ENCODE results near the gene F2RL1.

DNA sequence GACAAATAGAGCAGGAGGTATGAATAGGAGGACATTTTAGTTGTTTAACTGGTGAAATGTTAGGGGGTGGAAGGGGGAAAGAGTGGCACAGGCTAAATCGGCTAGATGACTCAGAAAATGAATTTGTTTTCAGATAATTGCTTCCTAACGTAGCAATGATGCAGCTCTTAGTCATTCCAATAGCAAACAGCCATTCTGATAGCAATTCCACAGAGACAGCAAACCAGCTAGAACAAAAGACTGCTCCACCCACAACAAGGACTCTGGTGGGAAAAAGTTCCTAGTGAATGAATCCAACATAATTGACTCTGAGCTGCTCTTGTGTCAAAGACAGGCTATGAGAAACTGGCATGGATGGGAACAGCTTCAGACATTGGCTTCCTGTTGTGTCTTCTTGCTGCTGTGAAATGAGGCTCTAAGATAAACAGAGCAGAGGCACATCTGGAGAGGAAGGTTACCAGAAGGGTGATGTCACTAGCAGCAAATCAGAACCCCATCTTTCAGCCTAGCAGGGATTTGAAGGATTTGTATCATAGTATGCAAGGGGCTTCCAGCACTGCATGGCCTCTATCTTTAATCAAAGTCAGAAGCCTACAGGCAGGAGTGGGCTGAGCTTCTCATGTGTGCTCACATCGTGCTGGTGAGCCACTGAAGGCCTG lies 28.1 kb upstream of the F2RL1 start:
- TF ChIP-seq, protein P1, sequence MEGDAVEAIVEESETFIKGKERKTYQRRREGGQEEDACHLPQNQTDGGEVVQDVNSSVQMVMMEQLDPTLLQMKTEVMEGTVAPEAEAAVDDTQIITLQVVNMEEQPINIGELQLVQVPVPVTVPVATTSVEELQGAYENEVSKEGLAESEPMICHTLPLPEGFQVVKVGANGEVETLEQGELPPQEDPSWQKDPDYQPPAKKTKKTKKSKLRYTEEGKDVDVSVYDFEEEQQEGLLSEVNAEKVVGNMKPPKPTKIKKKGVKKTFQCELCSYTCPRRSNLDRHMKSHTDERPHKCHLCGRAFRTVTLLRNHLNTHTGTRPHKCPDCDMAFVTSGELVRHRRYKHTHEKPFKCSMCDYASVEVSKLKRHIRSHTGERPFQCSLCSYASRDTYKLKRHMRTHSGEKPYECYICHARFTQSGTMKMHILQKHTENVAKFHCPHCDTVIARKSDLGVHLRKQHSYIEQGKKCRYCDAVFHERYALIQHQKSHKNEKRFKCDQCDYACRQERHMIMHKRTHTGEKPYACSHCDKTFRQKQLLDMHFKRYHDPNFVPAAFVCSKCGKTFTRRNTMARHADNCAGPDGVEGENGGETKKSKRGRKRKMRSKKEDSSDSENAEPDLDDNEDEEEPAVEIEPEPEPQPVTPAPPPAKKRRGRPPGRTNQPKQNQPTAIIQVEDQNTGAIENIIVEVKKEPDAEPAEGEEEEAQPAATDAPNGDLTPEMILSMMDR (IDR thresholded peaks at IDR 0.05), result no peak
- TF ChIP-seq EZH2 (IDR thresholded peaks at IDR 0.05; ENCODE audit: borderline replicate concordance, insufficient read depth, low read depth, low read length, poor library complexity, severe bottlenecking), result no peak
